DND-41 (cell line): ENCODE results near the gene SRP68.

Experiments used
- ATAC-seq: fragments of 200-7000 bp; cut with Tn5 transposase; 3 replicates; pipeline ENCODE4 v1.9.1; 2021; ENCODE audit warnings: low read depth; ENCODE audit not compliant: insufficient read depth
- DNase-seq: peaks from one replicate; pipeline ENCODE4 v3.0.0-alpha.2; 2020
- H2AFZ ChIP-seq: 2 replicates; pipeline ENCODE4 v1.6.0; 2012; ENCODE audit warnings: low read depth, low read length
- H3K27ac ChIP-seq: 2 replicates; pipeline ENCODE4 v1.5.1; 2012; ENCODE audit warnings: low read length, inconsistent platforms
- H3K27me3 ChIP-seq: fragments of 200-600 bp; sonication (generic); 2 replicates; pipeline ENCODE4 v1.6.0; 2012; ENCODE audit warnings: low read length, mild to moderate bottlenecking, inconsistent platforms; ENCODE audit not compliant: insufficient read depth, poor library complexity
- H3K36me3 ChIP-seq: 2 replicates; pipeline ENCODE4 v1.5.1; 2012; ENCODE audit warnings: low read length, inconsistent platforms; ENCODE audit not compliant: insufficient read depth
- H3K4me1 ChIP-seq: 2 replicates; pipeline ENCODE4 v1.5.1; 2012; ENCODE audit warnings: mild to moderate bottlenecking, low read length; ENCODE audit not compliant: insufficient read depth
- H3K4me2 ChIP-seq: 2 replicates; pipeline ENCODE4 v1.6.0; 2012; ENCODE audit warnings: mild to moderate bottlenecking, moderate library complexity, low read length, inconsistent platforms; ENCODE audit not compliant: insufficient read depth
- H3K4me3 ChIP-seq, 2 experiments: fragments of 200-600 bp in 1 of 2; shearing (Covaris generic) in 1 of 2; 2 replicates each; pipeline ENCODE4 v1.5.1; 2012 to 2016; ENCODE audit warnings: inconsistent platforms in 2 of 2, low read length in 2 of 2, mild to moderate bottlenecking in 2 of 2, low read depth in 1 of 2, moderate library complexity in 1 of 2
- H3K79me2 ChIP-seq: 2 replicates; pipeline ENCODE4 v1.6.0; 2012; ENCODE audit warnings: low read length, inconsistent platforms; ENCODE audit not compliant: insufficient read depth
- H3K9ac ChIP-seq: 2 replicates; pipeline ENCODE4 v1.6.0; 2012; ENCODE audit warnings: low read depth, mild to moderate bottlenecking, inconsistent platforms, low read length, moderate library complexity
- H3K9me3 ChIP-seq: 2 replicates; pipeline ENCODE4 v1.5.1; 2012; ENCODE audit warnings: low read length, moderate library complexity, mild to moderate bottlenecking, inconsistent platforms; ENCODE audit not compliant: insufficient read depth, severe bottlenecking
- H4K20me1 ChIP-seq: 2 replicates; pipeline ENCODE4 v1.6.0; 2012; ENCODE audit warnings: low read length; ENCODE audit not compliant: insufficient read depth
- EZH2 ChIP-seq: IDR thresholded peaks from 3 replicates; pipeline ENCODE4 v1.6.1; 2012; ENCODE audit warnings: borderline replicate concordance, low read depth, mild to moderate bottlenecking, moderate library complexity, low read length, inconsistent platforms; ENCODE audit not compliant: severe bottlenecking
- TF ChIP-seq, protein P1 (sequence below): IDR thresholded peaks from 2 replicates; pipeline ENCODE4 v1.5.1; 2012; ENCODE audit warnings: borderline replicate concordance, low read length, moderate library complexity, mild to moderate bottlenecking; ENCODE audit not compliant: poor library complexity, severe bottlenecking; ENCODE audit errors: extremely low read depth

Gene SRP68

DNA sequence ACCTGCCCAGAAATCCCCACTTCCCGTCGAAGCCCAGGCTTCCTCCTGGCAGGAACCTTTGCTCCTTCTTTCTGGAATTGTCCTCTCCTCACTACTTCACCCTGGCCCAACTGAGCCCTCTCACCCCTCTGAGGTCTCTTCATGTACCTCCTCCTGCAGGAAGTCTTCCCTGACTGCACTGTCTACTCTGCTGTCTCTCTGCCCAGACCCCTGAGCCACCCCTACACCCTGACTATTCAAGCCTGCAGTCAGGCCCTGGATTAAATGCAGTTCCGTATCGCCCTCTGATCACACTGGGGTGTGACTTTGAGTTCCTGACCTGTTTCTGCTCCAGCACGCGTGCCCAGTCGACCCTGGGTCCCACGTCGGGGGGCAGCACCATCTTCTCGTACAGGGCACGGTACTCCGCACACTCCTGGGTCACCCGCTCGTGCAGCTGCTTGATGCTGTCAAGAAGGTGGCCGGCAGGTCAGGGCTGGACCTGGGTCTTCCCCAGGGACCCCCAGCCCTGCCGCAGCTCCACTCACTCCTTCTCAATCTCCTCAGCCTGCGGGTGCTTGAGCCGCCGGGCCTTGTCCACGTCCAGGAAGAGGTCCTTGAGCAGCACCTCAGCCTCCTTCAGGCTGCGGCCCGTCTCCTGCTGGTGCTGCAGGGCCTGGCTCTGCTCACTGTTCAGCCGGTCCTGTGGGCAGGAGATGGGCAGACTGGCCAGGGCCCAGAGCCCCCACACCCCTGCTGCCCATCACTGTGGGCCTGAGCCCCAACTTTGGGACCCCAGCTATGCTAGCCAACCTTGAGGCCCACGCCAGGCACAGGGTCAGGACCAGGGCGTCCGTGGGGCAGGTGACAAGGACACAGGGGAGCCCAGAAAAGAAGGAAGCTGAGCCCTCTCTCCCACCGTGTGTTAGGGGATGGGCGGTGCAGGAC is 49.1 kb downstream of the SRP68 start:
- Histone ChIP-seq H3K36me3 (no peaks in the 10 kb centered on the region), H2AFZ (no peak overlapping the region), H3K9ac (no peak overlapping the region), H3K4me1 (peaks cover 2% of the 10 kb centered on the region; the same call in 1 of the 2 replicates), H3K4me3 (no peak overlapping the region), H3K4me2 (no peak overlapping the region), H3K27me3 (no peaks in the 10 kb centered on the region), H3K9me3 (no peaks in the 10 kb centered on the region), H3K27ac (no peak overlapping the region), H3K79me2 (no peaks in the 10 kb centered on the region), H4K20me1 (no peaks in the 10 kb centered on the region)
- ATAC-seq (no peak), DNase-seq (no peak)
- TF ChIP-seq, protein P1, sequence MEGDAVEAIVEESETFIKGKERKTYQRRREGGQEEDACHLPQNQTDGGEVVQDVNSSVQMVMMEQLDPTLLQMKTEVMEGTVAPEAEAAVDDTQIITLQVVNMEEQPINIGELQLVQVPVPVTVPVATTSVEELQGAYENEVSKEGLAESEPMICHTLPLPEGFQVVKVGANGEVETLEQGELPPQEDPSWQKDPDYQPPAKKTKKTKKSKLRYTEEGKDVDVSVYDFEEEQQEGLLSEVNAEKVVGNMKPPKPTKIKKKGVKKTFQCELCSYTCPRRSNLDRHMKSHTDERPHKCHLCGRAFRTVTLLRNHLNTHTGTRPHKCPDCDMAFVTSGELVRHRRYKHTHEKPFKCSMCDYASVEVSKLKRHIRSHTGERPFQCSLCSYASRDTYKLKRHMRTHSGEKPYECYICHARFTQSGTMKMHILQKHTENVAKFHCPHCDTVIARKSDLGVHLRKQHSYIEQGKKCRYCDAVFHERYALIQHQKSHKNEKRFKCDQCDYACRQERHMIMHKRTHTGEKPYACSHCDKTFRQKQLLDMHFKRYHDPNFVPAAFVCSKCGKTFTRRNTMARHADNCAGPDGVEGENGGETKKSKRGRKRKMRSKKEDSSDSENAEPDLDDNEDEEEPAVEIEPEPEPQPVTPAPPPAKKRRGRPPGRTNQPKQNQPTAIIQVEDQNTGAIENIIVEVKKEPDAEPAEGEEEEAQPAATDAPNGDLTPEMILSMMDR: no peak
- no peak for TF ChIP-seq EZH2

- no peaks in the 10 kb centered on the region for H3K36me3 ChIP-seq
- no peak overlapping the region for H3K4me2 ChIP-seq
- H3K27ac ChIP-seq: no peak overlapping the region
- no peaks in the 10 kb centered on the region for H3K27me3 ChIP-seq
- no peaks in the 10 kb centered on the region for H3K79me2 ChIP-seq
- ATAC-seq (no peak), DNase-seq (no peak)
- H3K9ac ChIP-seq: no peak overlapping the region
- no peaks in the 10 kb centered on the region for H3K9me3 ChIP-seq
- no peak overlapping the region for H2AFZ ChIP-seq
- no peak for TF ChIP-seq EZH2
- TF ChIP-seq, protein P1: no peak
- no peaks in the 10 kb centered on the region for H4K20me1 ChIP-seq
- no peaks in the 10 kb centered on the region for H3K4me1 ChIP-seq
- no peak overlapping the region for H3K4me3 ChIP-seq
Observed at GRCh38 chr17:76022285-76022684, 50.0 kb downstream of the SRP68 start.

DNA sequence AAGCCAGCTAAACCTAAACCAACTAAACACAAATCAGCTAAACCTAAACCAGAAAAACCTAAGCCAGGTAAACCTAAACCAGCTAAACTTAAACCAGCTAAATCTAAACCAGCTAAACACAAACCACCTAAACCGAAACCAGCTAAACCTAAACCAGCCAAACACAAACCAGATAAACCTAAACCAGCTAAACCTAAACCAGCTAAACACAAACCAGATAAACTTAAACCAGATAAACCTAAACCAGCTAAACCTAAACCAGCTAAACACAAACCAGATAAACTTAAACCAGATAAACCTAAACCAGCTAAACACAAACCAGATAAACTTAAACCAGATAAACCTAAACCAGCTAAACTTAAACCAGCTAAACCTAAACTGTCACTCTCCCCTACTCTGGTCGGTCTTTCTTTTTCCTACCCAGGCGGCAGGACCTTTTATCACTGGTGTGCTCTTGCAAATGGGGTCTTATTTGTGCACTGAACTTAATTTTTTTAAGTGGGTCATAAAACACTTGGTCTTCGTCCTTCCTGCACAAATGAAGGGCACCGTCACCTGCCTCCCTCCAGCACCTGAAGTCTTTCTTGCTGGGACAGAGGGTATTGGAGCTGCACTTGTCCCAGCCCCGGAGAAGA is 52.4 kb downstream of the SRP68 start:
- no peak overlapping the region for H3K4me2 ChIP-seq
- no peak for TF ChIP-seq EZH2
- TF ChIP-seq, protein P1: no peak
- no peaks in the 10 kb centered on the region for H3K79me2 ChIP-seq
- no peaks in the 10 kb centered on the region for H3K36me3 ChIP-seq
- H4K20me1 ChIP-seq: no peaks in the 10 kb centered on the region
- H3K9ac ChIP-seq: no peak overlapping the region
- H3K4me3 ChIP-seq: no peak overlapping the region
- ATAC-seq (no peak), DNase-seq (no peak)
- H3K4me1 ChIP-seq: no peaks in the 10 kb centered on the region
- no peak overlapping the region for H3K27ac ChIP-seq
- no peak overlapping the region for H2AFZ ChIP-seq
- H3K27me3 ChIP-seq: no peaks in the 10 kb centered on the region
- no peaks in the 10 kb centered on the region for H3K9me3 ChIP-seq
